HG03457 (cell line): ENCODE data around the gene SMARCA2.

ENCODE experiments used
- ATAC-seq: cut with Tn5 transposase; IDR thresholded peaks from one replicate; pipeline ENCODE4 v1.9.1; 2021; ENCODE audit warnings: moderate number of reproducible peaks; ENCODE audit not compliant: unreplicated experiment

The SMARCA2 gene

GRCh38 chr9:2086971-2087370 lies 71.8 kb downstream of the SMARCA2 start:
- ATAC-seq: peak; percentile 47

- no peak for ATAC-seq
Observed at GRCh38 chr9:2087500-2088313, 72.6 kb downstream of the SMARCA2 start.

DNA sequence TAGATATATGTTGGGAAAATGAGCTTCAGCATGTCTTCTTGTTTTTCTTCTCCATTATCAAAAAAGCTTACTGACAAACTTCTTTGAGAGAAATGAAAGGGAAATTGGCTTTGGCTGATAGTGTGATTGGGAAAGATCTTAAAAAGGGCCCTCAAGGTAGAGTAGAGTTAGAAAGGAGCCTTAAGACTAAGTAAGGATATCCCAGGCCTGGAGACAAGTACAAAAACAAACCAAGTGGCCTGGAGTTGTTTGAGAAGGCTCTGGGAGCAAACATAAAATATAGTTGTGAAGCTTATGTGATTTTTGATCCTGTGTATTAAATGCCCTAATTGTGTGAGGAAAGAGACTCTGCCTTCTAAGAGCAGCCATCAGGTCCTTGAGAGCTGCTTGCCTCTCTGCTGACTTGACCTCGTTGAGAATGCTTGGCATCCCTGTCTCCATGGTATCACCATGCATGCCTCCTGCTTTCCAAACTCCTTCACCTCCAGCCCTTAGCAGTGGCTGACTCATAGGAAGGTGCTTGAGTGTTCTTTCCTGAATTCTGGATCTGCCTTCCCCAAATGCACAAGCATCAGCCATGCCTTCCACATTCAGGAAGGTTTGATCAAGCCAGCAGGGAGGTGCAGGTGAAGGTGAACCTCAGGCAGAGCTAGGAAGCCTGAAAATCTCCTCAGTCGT lies 78.9 kb downstream of the SMARCA2 start:
- ATAC-seq: no peak

GRCh38 chr9:2096376-2096970 lies 81.3 kb downstream of the SMARCA2 start:
- ATAC-seq: no peak

DNA sequence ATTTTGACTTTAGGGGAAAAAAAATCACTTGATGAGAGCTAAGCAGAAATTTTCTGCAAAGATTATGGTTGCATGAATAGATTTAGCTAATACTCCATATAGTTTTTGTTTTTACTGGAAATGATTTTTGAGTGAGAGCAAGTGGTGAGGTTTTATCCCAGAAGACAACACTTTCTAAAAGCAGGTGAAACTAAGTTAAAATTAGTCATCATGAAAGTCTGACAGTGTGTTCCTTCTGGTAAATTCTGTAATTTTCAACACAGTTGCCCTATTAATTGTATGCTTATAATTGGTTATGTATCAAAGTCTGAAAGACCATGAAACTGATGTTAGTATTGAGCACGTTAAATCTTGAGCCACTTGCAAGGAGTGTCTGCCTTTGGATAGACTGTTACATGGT lies 91.5 kb downstream of the SMARCA2 start:
- ATAC-seq: no peak

DNA sequence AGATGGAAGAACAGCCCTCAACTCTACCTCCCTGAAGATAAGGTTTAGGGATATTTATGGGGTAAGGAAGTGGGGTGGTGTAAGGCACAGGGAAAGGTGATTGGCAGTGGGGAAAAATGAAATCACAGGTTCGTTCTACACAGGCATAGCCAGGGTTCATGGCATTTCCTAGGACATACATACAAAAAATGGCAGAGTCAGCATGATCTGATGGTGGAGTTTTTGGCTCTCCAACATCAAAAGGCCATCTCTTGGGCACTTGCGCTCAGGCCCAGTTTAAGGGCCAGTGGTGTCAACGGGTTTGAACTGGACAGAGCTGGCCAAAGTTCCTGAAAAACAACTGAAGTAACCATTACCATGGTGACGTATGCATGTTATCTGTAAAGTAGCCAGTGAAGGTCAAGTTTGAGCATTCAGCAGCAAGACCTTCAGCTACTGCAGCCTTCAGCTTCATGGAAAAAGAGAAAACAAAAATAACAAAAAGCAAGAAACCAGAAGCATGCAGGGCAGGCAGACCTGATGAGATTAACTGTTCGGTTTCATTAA lies 92.8 kb downstream of the SMARCA2 start:
- no peak for ATAC-seq

DNA sequence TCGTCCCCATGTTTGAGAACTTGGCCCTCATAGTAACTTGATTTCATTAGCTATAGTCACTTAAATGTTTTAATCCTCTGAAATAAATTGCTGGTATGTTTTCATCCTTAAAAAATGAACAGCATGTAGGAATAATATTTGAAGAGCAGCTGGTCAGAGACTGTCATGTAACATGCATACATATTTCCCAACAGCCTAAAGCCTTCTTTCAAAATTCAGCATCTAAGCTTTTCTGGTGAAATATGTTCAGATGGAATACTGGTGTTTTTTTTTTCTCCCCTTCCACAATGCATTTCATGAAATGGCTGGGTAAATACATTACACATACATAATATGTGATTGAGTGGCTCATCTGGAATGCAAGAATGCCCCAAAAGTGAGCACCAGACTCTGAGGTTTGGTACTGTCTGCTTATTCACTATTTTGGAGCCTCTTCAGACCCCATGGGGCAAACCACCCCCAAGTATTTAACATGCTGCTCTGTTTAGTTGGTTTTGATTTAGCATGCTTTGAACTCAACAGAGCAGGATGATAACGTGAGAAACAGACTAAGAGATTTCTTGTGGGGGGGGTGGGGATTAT lies 94.0 kb downstream of the SMARCA2 start:
- ATAC-seq: no peak

- no peak for ATAC-seq
Observed at GRCh38 chr9:2110036-2110435, 94.9 kb downstream of the SMARCA2 start.

- no peak for ATAC-seq
Observed at GRCh38 chr9:2116073-2116472, 100.9 kb downstream of the SMARCA2 start.

DNA sequence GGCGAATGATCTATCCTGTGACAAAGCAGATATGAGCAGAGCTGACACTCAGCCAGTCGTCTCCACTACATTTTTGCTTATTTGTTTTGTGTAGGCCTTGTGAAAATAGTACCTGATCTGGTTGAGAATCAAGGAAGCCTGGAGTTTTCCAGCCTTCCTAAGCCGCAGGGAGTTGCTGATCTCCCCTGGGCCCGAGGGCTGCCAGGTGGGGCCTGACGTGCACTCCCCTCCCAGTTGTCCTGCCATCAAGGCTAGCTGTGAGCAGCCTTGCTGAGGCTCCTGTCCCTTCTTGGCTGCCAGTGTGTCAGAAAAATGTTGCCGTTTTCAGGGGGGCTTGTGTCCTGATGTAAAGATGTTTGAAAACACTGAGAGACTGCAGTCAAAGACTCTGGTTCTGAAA lies 102.4 kb downstream of the SMARCA2 start:
- ATAC-seq: no peak

GRCh38 chr9:2119566-2119965 lies 104.4 kb downstream of the SMARCA2 start:
- no peak for ATAC-seq

- no peak for ATAC-seq
Observed at GRCh38 chr9:2120926-2121689, 106.0 kb downstream of the SMARCA2 start.

DNA sequence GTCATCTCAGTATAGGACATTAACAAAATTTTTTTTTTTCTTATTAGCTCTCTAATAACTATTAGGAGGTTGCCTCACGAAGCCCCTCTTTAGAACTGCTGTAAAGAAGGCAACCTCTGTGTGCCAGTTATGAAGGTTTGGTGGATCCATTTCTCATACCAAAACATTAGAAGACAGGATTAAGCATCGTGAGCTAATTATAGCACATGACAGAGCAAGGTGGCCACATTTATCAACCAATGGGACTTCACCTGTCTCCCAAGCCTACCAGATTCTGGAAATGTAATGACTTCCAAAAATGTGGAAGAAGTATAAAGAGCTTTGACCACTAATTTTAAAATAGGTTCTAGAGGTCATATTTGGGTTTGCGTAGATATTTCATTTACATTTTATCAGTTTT lies 107.2 kb downstream of the SMARCA2 start:
- no peak for ATAC-seq

DNA sequence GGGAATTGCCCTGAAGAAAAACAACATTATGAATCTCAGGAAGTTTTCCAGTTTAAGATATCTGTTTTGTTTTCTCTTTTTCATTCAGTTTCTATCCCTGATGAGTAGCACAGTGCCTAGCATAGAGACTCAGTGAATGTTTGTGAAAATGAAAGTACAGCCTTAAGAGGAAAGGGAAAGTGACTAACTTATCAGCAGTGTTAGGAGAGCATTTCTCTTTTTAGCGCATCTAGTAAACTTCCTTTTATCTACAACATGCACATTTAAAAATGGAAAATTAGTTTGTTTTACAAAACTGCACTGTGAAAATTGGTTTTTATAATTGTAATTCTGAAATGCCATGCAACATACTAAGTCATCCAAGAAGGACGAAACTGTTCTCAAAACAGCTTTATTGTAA lies 110.8 kb downstream of the SMARCA2 start:
- peak; percentile 82 for ATAC-seq

DNA sequence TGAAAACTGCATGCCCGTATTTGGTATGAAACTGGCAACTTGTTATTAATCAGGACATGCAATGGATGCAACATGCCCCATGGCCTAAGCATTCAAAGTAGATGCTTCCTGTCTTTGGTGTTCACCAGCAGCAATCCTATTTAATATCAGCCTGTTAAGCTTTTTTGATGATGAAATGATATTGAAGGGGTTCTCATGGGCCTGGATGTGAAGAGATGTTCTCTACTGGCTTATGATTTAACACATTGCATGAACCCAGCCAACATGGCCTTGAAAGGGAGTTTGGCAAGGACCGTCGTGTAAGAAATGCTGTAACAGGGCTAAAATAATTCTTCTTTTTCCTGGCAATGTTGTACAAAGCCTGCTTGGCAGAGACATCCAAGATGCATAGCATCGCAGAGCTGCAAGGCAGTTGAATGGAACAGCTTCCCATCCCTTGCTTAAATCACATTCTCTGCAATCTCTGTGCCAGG lies 111.2 kb downstream of the SMARCA2 start:
- no peak for ATAC-seq

DNA sequence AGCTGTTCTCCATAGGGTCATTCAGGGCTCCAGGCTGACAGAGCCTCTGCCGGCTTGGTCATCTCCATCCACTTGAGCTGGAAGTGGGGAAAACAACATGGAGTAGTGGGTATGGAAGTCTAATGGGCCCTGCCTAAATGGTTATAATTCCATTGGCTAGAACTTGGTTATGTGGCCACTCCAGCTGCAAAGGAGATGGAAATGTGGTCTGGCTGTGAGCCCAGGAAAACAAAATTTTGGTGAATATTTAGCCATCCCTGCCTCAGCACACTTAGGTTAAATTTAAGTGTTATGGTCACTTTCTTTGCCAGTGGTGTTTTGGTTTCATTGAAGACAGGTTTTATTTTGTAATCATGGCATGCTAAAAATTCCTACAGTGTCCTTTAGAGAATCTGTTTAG lies 112.3 kb downstream of the SMARCA2 start:
- no peak for ATAC-seq

- ATAC-seq: no peak
Observed at GRCh38 chr9:2128141-2128540, 113.0 kb downstream of the SMARCA2 start.

GRCh38 chr9:2128618-2129017 lies 113.5 kb downstream of the SMARCA2 start:
- no peak for ATAC-seq

DNA sequence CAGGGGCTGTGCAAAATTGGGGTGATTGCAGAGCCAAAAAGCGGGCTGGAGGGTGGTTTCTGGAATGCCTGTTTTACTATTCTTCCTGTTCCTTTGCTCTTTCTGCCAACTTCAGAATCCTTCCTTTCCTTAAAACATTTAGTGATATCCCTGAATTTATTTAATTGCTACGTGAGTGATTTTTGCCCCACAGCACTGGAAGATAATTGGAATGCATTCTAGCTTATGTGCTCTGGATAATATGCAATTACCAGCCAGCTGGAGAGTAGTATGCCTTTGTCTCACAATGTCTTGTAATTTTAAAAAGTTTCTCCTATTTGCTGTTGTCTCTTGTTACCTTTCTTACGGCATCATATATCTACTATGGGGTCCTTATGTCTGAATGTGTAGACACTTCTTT lies 115.8 kb downstream of the SMARCA2 start:
- ATAC-seq: no peak

GRCh38 chr9:2132484-2133082 lies 117.4 kb downstream of the SMARCA2 start:
- no peak for ATAC-seq
